ENCODE measurements around the gene CCL15. TPM values are rescaled to one million over a fixed set of nuclear protein-coding genes. Genes with fewer than 3 reads are reported as not detected.

CCL15 gene
- total and polyA plus RNA-seq, 10 donors: 0.15 to 0.20 (median 0.19) TPM; not detected in 7

- DNase-seq: no peak
- TF ChIP-seq CTCF (IDR thresholded peaks at IDR 0.05 in 8 of 11, conservative IDR thresholded peaks at IDR 0.05 in 3 of 11): no peak
- peak overlapping the region in 3 of 8 donors; percentile 23 to 39 (median 28) for H3K27ac ChIP-seq
- H3K27me3 ChIP-seq (replicated peaks in 1 of 7): peaks cover 0 to 7% (median 0%) of the 10 kb centered on the region in 7 donors
- H3K36me3 ChIP-seq: no peaks in the 10 kb centered on the region
- 61 to 70% (median 65%) methylated on average over 10 of the region's 10 CpGs for WGBS, 5 donors
- peaks cover 6 to 51% (median 27%) of the 10 kb centered on the region in 6 donors for H3K4me1 ChIP-seq
- intact Hi-C loops (cut with DNase I; ENCODE audit: low total_unique reads): loop anchor here (5.0 to 10.0 kb wide), 2 partner anchors 174 to 511 kb away; partner anchors contain the start of gene ZNHIT3
- no peaks in the 10 kb centered on the region for H3K9me3 ChIP-seq
- H3K4me3 ChIP-seq: no peak overlapping the region
These were observed 27.8 kb downstream of the CCL15 start for GRCh38 chr17:35973333-35974260.

GRCh38 chr17:35972945-35973332 is 28.4 kb downstream of the CCL15 start:
- DNase-seq: no peak
- 74 to 92% (median 90%) methylated on average over 4 of the region's 4 CpGs for WGBS, 5 donors
- Histone ChIP-seq H3K4me3 (no peak overlapping the region), H3K27ac (peak overlapping the region in 2 of 8 donors; percentile 28 to 39), H3K27me3 (replicated peaks in 1 of 7) (peaks cover 0 to 7% (median 0%) of the 10 kb centered on the region in 7 donors), H3K36me3 (no peaks in the 10 kb centered on the region), H3K9me3 (no peaks in the 10 kb centered on the region), H3K4me1 (peaks cover 6 to 51% (median 27%) of the 10 kb centered on the region in 6 donors)
- intact Hi-C loops (cut with DNase I; ENCODE audit: low total_unique reads): loop anchor here (5.0 to 10.0 kb wide), 2 partner anchors 174 to 512 kb away; partner anchors contain the start of gene ZNHIT3
- TF ChIP-seq CTCF (IDR thresholded peaks at IDR 0.05 in 8 of 11, conservative IDR thresholded peaks at IDR 0.05 in 3 of 11) (no peak), POLR2AphosphoS5 (IDR thresholded peaks at IDR 0.05) (no peak), POLR2A (IDR thresholded peaks at IDR 0.05) (no peak)

- TF ChIP-seq POLR2A (IDR thresholded peaks at IDR 0.05) (no peak), CTCF (IDR thresholded peaks at IDR 0.05 in 8 of 11, conservative IDR thresholded peaks at IDR 0.05 in 3 of 11) (no peak), POLR2AphosphoS5 (IDR thresholded peaks at IDR 0.05) (no peak)
- Histone ChIP-seq H3K27me3 (replicated peaks in 1 of 7) (peaks cover 0 to 7% (median 0%) of the 10 kb centered on the region in 7 donors), H3K36me3 (no peaks in the 10 kb centered on the region), H3K4me3 (no peak overlapping the region), H3K4me1 (peaks cover 6 to 51% (median 27%) of the 10 kb centered on the region in 6 donors), H3K27ac (no peak overlapping the region), H3K9me3 (no peaks in the 10 kb centered on the region)
- no peak for DNase-seq
- WGBS, 5 donors: 88 to 96% (median 89%) methylated on average over 6 of the region's 6 CpGs
- intact Hi-C loops (cut with DNase I; ENCODE audit: low total_unique reads): loop anchor here (5.0 to 10.0 kb wide), 2 partner anchors 175 to 512 kb away; partner anchors contain the start of gene ZNHIT3
These were observed 28.8 kb downstream of the CCL15 start for GRCh38 chr17:35972535-35972934.

- Histone ChIP-seq H3K4me1 (peaks cover 6 to 47% (median 27%) of the 10 kb centered on the region in 6 donors), H3K9me3 (no peaks in the 10 kb centered on the region), H3K4me3 (no peak overlapping the region), H3K27me3 (replicated peaks in 1 of 7) (peaks cover 0 to 7% (median 0%) of the 10 kb centered on the region in 7 donors), H3K27ac (peak overlapping the region in 1 of 8 donors; percentile 4), H3K36me3 (no peaks in the 10 kb centered on the region)
- no peak for DNase-seq
- no peak for TF ChIP-seq CTCF (IDR thresholded peaks at IDR 0.05 in 8 of 11, conservative IDR thresholded peaks at IDR 0.05 in 3 of 11)
- intact Hi-C loops (cut with DNase I; ENCODE audit: low total_unique reads): loop anchor here (5.0 to 10.0 kb wide), 2 partner anchors 175 to 513 kb away; partner anchors contain the start of gene ZNHIT3
- 83 to 98% (median 92%) methylated on average over 1 of the region's 1 CpG for WGBS, 5 donors
These were observed 29.3 kb downstream of the CCL15 start for GRCh38 chr17:35972066-35972465.
